Stimulated activated CD4-positive, alpha-beta T cell treated with anti-CD3 and anti-CD28 coated beads, Interleukin-1b, Interleukin-23, amount 100 ng/mL, for 48 hours (primary cell): ENCODE data around the gene HMX1.

Experiments used
- DNase-seq: peaks from one replicate; pipeline ENCODE4 v3.0.0-alpha.2; 2020

HMX1 gene

DNA sequence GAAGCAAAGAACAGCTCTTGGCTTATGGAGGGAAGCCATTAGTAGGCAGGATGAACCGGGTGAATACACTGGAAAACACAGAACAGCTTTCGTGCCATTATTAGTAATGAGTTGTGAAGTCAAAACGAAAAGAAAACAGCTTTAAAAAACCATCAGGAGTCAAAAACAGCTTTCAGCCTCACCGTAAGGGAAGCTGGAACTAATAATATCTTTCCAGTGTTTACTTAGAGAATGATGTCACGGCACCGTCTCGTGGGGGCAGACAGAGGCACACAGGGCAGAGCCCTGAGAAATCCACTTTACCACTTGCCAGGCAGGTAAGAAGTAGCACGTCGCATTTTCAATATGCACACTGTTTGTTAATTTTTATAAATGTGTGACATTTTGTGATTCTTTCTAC, 37.9 kb upstream of the HMX1 start:
- DNase-seq = no peak

DNA sequence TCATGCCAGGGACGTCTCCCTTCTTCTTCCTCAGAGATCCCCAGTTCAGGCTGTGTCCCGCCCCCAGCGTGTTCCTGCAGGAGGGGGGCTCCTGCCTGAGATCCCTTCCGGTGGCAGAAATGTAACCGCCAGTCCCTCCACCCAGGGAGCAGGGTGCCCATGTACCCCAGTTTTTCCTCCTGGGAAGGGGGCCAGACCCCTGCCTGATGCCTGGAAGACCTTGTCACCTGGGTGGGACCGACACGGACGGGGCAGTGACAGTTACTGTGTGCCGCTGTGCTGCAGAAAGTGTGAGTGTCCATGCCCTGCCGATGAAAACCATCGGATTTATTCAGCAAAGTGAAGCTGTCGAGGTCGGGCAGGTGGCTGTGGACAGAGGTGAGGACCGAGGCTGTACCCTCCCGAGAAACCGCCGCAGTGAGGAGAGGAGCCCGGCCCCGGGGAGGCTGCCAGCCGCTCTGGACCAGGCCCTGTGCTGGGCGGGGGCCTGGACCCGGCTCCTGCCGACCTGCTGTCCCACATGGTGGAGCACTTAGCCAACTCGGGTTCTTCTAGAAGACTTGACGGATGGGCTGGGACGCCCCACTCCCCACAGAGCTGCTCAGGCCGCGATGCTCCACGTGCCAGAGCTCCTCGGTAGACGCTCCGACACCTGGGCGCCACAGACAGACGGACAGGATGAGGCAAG, 36.7 kb upstream of the HMX1 start:
- DNase-seq = no peak

GRCh38 chr4:8907596-8908205, 36.1 kb upstream of the HMX1 start:
- no peak for DNase-seq

- DNase-seq = no peak
These were observed 35.5 kb upstream of the HMX1 start for GRCh38 chr4:8906991-8907595.

DNA sequence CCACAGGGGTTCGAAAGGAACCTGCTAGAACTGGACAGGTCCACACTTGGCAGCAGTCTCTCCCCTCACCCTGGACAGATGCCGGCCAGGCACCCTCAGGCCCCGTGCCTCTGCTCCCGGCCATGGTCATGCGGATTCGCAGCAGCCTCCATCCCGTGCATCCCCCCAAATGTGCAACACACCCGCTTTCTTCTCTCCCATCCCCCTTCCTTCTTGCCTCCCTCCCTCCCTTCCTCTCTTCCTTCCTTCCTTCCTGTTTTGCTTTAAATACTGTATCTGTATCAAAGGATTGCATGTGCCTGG, 35.0 kb upstream of the HMX1 start:
- DNase-seq = no peak

- no peak for DNase-seq
These were observed 34.4 kb upstream of the HMX1 start for GRCh38 chr4:8905773-8906667.

GRCh38 chr4:8905226-8905772, 33.7 kb upstream of the HMX1 start:
- DNase-seq = no peak

DNA sequence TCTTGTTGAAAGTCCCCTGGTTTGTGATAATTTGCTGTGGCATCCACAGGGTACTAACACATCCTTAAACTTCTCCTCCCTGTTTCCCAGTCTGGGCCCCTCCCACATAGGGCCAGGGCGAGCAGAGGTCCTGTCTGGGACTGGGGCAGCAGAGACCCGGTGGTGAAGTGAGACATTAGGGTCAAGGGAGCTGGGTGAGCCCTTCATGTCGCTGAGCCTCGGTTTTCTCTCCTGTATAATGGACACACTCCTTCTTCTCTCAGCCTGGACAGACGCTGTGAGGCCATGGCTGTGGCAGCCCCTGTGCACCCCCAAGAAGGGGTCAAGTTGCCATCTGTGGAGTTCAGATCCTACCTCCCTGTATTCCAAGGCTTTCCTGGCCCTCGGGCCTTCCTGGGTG, 33.0 kb upstream of the HMX1 start:
- no peak for DNase-seq

- no peak for DNase-seq
These were observed 32.4 kb upstream of the HMX1 start for GRCh38 chr4:8904041-8904501.

- DNase-seq = no peak
These were observed 29.7 kb upstream of the HMX1 start for GRCh38 chr4:8901335-8901734.

GRCh38 chr4:8900588-8900987, 28.9 kb upstream of the HMX1 start:
- DNase-seq = no peak

DNA sequence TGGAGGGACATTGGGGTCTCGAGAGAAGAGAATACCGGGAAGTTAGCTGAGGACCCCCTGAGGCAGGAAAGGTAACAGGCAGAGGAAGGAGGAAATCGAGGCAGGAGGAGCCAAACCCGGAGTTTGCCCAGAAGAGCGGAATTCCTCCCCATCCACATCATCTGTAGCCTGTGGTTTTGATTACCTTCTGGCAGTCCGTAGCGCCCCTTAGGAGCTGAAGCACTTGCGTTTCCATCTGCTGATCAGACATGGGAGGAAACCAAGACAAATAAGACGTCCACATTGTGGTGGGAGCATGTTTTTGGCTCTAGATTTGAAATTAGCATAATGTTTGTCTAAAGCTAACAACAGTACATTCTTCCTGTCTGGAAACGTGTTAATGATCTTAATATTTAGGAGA, 26.8 kb upstream of the HMX1 start:
- DNase-seq = no peak

- DNase-seq = no peak
These were observed 25.9 kb upstream of the HMX1 start for GRCh38 chr4:8897251-8898167.

GRCh38 chr4:8896506-8896905, 24.9 kb upstream of the HMX1 start:
- no peak for DNase-seq

- DNase-seq = no peak
These were observed 24.4 kb upstream of the HMX1 start for GRCh38 chr4:8896071-8896470.

DNA sequence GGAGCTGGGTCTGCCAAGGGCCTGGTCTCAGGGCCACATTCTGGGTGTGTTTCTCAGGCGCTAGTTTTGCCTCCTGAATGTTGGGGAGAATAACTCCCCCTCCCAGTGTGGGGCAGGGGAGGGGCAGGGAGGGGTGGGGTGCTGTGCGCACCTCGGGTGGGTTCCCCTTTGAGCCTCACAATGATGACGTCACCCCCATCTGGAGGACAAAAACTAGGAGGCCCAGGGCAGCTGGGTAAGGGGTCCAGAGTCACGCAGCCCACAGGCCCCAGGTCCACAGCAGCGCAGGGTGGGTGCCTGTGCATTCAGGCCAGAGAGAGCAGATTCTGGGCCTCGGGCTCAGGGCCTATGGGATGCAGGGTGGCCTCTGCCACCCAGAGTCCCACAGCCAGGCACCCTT, 23.7 kb upstream of the HMX1 start:
- DNase-seq = no peak

DNA sequence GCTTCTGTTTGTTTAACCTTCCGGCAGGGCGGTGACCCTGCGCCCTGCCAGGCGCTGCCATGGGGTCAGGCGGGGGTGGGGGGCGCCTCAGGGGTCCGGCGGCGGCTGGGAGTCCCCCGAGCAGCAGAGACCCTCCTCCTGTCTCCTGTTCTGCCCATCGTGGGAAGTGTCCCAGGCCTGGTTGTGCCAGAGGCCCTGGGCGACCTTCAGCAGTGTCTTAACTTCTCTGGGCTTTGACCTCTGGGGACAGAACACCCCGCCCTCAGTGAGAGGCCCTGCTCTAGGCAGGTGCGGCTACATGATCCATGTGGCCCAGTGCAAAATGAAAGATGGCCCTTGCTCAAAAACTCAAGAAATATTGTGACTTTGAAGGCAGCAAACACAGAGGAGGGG, 22.8 kb upstream of the HMX1 start:
- no peak for DNase-seq

- DNase-seq = no peak
These were observed 22.2 kb upstream of the HMX1 start for GRCh38 chr4:8893624-8894423.

DNA sequence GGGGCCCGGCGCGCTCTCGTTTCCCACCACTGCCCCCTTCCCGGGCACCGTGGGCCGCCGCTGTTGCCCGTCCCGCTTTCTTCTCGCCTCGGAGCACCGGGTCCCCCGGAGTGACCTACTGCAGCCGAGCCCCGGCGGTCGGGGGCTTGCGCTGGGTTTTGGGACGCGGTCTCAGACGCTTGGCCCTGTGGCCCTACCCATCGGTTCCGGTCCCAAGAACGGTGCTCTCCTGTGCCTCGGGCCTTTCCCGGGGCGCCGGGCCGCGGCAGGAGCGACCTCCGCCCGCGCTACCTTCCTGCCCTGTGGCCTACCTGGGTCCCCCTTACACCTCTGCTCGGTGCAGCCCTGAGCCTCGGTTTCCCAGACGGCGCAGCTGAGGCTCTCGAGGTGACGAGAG, 21.6 kb upstream of the HMX1 start:
- DNase-seq = no peak

- DNase-seq = no peak
These were observed 21.1 kb upstream of the HMX1 start for GRCh38 chr4:8892556-8893226.
